Stimulated activated CD8-positive, alpha-beta memory T cell treated with anti-CD3 and anti-CD28 coated beads, Interleukin-15, amount 100 ng/mL, for 4 hours (primary cell): ENCODE results near the gene GORASP2.

Experiments
- DNase-seq, 2 donors: peaks; one replicate each; pipeline ENCODE4 v3.0.0-alpha.2; 2020; ENCODE audit warnings: low read depth in 2 of 2

GORASP2 gene

GRCh38 chr2:170965446-170966225 lies 36.6 kb downstream of the GORASP2 start:
- no peak for DNase-seq

- no peak for DNase-seq
These were observed 37.8 kb downstream of the GORASP2 start for GRCh38 chr2:170966648-170967396.

- no peak for DNase-seq
These were observed 38.5 kb downstream of the GORASP2 start for GRCh38 chr2:170967553-170967952.

GRCh38 chr2:170968205-170969003 lies 39.4 kb downstream of the GORASP2 start:
- no peak for DNase-seq

GRCh38 chr2:170969030-170969429 lies 40.0 kb downstream of the GORASP2 start:
- no peak for DNase-seq

- no peak for DNase-seq
These were observed 40.9 kb downstream of the GORASP2 start for GRCh38 chr2:170969872-170970496.

GRCh38 chr2:170971071-170971470 lies 42.0 kb downstream of the GORASP2 start:
- DNase-seq: no peak

GRCh38 chr2:170972296-170973224 lies 43.5 kb downstream of the GORASP2 start:
- DNase-seq: no peak

- no peak for DNase-seq
These were observed 44.1 kb downstream of the GORASP2 start for GRCh38 chr2:170973225-170973491.

- DNase-seq: peak; percentile 76 to 78
These were observed 44.6 kb downstream of the GORASP2 start for GRCh38 chr2:170973492-170974303.

GRCh38 chr2:170974304-170974993 lies 45.4 kb downstream of the GORASP2 start:
- DNase-seq: no peak

GRCh38 chr2:170975127-170975942 lies 46.3 kb downstream of the GORASP2 start:
- no peak for DNase-seq

GRCh38 chr2:170975943-170976270 lies 46.9 kb downstream of the GORASP2 start:
- DNase-seq: no peak

GRCh38 chr2:170984079-170984478 lies 55.0 kb downstream of the GORASP2 start:
- DNase-seq: no peak

- no peak for DNase-seq
These were observed 56.4 kb downstream of the GORASP2 start for GRCh38 chr2:170985407-170985806.

- no peak for DNase-seq
These were observed 57.7 kb downstream of the GORASP2 start for GRCh38 chr2:170986566-170987258.

GRCh38 chr2:170991398-170992182 lies 62.5 kb downstream of the GORASP2 start:
- DNase-seq: no peak
